Measurements from ENCODE around the gene ACOT8.

The ACOT8 gene

GRCh38 chr20:45892049-45892825 lies 35.0 kb upstream of the ACOT8 start:
- TF ChIP-seq CTCF (conservative IDR thresholded peaks at IDR 0.05; ENCODE audit: low read depth, low read length) = peak; percentile 32
- no peak for DNase-seq (ENCODE audit: low read depth)
- H3K4me3 ChIP-seq (ENCODE audit: low read length) = peak overlapping the region; percentile 73

- no peak for TF ChIP-seq CTCF (conservative IDR thresholded peaks at IDR 0.05; ENCODE audit: low read depth, low read length)
- peak within 1 kb of the TSS; percentile 73 for H3K4me3 ChIP-seq (ENCODE audit: low read length)
- DNase-seq (ENCODE audit: low read depth) = no peak
Observed at GRCh38 chr20:45890985-45891983, 34.1 kb upstream of the ACOT8 start, which contains the start of the genes CTSA and NEURL2. Gene CTSA (plus strand): TSS chr20:45891335. CDS start chr20:45891569, 234 bp downstream. Gene NEURL2 (minus strand): TSS chr20:45891208. CDS start chr20:45890991, 217 bp downstream.

- TF ChIP-seq CTCF (conservative IDR thresholded peaks at IDR 0.05; ENCODE audit: low read depth, low read length) = peak; percentile 85
- peak overlapping the region; percentile 73 for H3K4me3 ChIP-seq (ENCODE audit: low read length)
Observed at GRCh38 chr20:45890077-45890984, 33.1 kb upstream of the ACOT8 start.

GRCh38 chr20:45888681-45889080 lies 31.5 kb upstream of the ACOT8 start:
- DNase-seq (ENCODE audit: low read depth) = no peak
- TF ChIP-seq CTCF (conservative IDR thresholded peaks at IDR 0.05; ENCODE audit: low read depth, low read length) = no peak
- no peak overlapping the region for H3K4me3 ChIP-seq (ENCODE audit: low read length)

More at GRCh38 chr20:45890077-45890984, 33.1 kb upstream of the ACOT8 start:
- DNase-seq (ENCODE audit: low read depth) = no peak

- no peak within 1 kb of the TSS for H3K4me3 ChIP-seq (ENCODE audit: low read length)
- TF ChIP-seq CTCF (conservative IDR thresholded peaks at IDR 0.05; ENCODE audit: low read depth, low read length) = no peak
- no peak for DNase-seq (ENCODE audit: low read depth)
Observed at GRCh38 chr20:45887346-45887715, 30.1 kb upstream of the ACOT8 start, which contains the start of gene SPATA25. Gene SPATA25 (minus strand): TSS chr20:45887622. CDS start chr20:45887590, 32 bp downstream.
